C4-2B (cell line): Measurements from ENCODE around the gene SCUBE3.

Source experiments
- CTCF ChIP-seq: fragments of 450-650 bp; conservative IDR thresholded peaks from 2 replicates; pipeline ENCODE4 v1.5.1; 2017; ENCODE audit warnings: mild to moderate bottlenecking
- ZFX ChIP-seq: fragments of 450-650 bp; IDR thresholded peaks from 2 replicates; pipeline ENCODE4 v1.6.1; 2017

DNA sequence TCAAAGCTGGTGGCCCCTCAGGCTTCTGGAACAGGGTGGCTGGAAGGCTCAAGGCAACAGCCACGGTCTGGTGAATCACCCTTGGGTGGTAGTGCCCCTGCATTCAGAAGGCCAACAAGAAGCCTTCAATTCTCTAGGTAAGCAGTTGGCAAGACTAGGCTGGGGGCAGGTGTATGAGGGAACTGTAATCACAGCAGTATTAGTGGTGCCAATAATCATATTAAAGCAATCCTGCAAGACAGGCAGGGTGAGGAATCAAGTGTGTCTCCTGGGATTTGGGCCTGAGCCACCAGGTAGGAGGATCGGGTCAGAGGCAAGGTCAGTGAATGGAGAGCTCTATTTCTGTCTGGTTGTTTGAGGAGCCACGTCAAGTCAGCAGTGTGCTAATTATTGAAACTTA is 24.9 kb upstream of the SCUBE3 start:
- TF ChIP-seq CTCF (no peak), ZFX (no peak)
